Midbrain (tissue), 1 donor: Measurements from ENCODE around the gene CANT1.
A peak's percentile ranks its signal among the peaks of the same experiment; 100 is the strongest.

Experiments used
- DNase-seq: peaks from one replicate; lab custom pipeline; 2025; lab: John Stamatoyannopoulos, UW

Gene CANT1

DNA sequence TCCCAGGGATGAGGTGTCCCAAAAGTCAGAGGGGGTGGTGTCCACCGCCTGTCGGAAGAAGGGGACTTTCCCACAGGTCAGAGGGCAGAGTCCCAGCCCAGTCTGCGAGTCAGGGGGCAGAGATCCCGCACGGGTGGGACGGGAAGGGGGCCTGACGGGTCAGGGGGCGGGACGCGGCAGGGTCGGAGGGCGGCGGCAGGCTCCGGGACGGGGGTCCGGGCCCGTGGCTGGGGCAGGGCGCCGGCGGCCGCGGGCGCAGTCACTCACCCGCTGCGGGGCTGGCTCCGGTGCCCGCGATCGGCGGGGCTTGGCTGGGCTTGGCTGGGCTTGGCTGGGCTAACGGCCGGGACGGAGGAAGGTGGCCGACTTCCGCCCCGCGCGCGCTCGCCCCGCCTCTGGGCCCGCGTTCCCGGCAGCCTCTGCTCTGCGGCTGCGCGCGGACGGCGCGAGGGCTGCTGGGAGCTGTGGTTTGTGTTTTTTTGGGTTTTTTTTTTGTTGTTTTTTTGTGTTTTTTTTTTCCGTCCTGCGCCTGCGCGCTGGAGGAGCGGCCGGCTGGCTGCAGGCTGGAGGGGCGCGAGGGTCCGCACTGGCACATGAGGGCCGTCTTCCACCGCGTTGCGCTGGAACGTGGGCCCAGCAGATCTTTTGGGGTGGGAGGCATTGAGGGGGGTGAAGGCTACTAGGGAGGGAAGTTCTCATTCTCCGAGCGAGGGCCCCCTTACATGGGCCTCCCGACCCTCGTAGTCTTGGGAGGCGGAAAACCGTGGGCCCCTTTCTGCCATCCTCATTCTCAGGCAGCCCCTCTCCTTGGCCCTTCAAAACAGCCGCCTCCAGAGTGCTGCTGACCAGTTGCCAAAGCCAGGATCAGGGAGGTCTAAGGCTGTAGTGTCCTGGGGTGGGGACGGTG, at the start of gene CANT1:
Gene CANT1, minus strand, starts transcription at position 368 of the 907 bp plus-strand sequence. CDS start 12,142 bp downstream, outside the sequence.
- peak; percentile 75 for DNase-seq

DNA sequence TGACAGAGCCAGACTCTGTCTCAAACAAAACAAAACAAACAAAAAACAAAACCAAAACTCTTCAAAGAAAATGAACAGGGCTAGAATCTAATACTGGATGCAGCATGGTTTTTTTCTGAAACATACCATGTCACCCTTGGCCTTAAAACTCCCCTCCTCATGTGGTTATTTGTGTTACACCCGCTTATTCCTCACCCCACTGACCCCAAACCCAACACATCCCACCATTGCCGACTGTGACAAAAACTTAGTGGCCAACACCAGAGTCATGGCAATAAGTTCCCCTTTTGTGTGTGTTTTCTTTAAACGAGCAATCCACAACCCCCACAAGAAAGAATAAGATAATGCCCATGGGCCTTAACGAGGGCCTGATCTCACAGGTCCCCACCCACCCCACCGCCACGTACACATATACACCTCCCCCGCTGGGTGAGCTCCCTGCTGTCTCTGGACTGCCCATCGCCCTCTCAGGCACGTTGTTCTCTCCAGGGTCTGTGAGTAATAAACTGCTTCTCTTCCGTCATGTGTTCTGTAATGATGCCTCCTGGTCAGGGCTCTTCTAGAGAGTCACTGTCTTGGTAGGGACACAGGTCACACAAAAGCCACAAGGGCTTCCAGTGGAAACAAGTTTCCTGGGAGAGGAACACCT, 48.3 kb upstream of the CANT1 start:
- no peak for DNase-seq

DNA sequence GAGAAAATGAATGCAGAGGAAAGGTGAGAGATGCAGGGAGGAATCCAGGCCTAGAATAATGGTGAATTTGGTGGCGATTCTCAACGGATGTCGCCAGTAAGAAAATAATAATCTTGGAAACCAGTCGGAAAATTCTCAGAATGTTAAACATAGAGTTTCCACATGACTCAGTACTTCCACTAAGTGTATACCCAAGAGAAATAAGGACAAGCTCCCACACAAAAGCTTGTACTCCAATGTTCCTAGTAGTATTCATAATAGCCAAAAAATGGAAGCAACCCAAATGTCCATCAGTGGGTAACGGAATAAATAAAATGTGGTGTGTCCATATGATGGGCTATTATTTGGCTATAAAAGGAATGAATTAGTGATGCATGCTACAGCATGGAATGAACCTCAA, 45.6 kb upstream of the CANT1 start:
- no peak for DNase-seq

DNA sequence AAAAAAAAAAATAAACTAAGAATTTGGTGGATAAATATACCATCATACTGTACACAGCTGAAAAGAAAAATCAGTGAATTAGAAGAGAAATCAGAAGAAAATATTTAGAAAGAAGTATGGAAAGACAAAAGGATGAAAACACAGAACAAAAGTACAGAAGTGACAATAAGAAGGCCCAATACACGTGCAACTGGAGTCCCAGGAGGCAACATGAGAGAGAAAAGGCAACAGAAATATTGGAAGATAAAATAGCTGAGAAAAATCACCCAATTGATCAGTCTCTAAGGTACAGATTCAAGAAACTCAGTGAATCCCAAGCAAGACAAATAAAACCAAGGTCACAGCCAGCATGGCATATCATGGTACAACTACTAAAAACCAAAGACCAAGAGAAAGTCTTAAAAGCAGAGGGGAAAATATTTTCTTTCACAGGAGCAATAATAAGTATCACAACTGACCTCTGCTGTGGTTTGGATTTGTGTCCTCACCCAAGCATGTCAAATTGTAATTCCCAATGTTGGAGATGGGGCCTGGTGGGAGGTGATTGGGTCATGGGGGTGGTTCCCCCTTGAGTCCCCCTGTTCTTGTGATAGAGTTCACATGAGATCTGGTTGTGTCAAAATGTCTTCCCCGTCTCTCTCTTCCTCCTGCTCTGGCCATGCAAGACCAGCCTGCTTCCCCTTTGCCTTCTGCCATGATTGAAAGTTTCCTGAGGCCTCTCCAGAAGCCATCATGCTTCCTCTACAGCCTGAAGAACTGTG, 44.8 kb upstream of the CANT1 start:
- no peak for DNase-seq

DNA sequence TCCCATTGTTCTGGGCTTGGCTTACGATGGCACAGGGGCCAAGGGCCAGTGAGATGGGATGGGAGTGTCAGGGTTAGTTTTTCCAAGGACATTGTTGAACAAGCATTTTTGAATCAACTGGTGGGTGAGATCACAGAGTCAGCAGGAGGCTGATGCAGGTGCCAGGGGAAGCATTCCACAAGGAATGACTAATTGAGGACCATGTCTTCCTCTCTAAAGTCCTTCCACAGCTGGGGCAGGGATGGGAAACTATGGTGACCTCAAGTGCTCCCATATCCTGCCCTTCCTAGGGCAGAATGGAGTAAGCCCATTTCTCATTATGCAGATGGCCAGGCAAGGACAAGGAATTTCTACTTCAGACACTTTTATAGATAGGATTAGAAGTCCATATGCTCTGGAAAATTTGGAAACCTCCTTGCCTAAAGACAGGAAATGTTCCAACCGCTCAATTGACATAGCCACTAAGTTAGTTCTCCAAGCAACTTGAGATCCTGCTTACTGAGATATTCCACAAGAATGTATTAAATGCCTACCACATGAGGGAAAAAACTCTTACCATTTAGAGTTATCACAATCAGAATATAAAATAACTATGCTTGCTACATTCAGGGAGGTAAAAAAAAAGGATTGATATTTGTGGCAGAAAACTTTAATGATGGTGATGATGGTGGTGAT, 43.8 kb upstream of the CANT1 start:
- DNase-seq = no peak

DNA sequence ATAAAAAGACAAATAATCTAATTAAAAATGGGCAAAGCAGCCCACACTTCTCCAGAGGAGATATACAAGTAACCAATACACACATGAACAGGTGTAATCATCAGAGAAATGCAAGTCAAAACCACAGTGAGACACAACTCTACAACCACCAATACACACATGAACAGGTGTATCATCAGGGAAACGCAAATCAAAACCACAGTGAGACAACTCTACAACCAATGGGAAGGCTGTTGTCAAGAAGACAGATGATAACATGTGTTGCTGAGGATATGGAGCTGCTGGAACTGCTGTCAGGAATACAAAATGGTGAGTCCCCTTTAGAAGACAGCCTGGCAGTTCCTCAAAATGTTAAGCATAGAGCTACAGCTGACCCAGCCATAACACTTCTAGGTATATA, 42.6 kb upstream of the CANT1 start:
- no peak for DNase-seq

DNA sequence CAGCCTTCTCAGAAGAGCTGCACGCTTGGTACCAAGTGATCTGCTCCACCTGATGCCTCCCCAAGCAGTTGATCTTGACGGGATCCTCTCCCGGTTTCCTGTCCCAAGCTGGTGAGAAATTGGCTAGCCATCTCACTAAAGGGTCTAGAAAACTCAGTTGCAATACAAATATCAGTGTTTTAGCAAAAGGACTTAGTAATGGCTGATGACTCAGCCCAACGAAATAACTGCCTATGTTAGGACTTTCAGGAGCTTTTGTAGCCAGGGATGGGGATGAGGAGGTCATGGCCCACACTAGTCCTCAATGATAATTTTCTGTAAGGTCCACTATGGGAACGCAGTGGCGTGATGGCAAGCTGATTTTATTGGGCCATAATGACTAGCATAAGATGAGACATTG, 41.7 kb upstream of the CANT1 start:
- DNase-seq = no peak

DNA sequence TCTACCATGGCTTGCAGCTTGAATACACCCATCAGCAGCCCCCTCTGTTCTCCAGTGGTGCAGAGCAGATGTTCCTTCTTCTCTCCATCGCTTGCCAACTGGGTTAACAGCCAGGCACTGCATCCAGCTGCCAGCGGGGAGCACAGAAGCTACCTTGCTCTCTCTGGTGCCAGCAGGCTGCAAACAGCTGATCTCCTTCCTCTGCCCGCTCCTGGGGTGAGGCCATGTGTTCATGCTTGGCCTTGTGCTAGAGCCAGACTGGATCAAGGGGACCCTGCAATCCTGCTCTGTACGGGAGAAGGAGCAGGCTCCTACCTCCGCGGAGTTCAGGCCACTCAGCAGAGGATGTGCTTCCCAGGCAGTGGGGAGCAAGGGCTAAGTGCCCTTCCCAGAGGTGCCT, 41.0 kb upstream of the CANT1 start:
- no peak for DNase-seq

DNA sequence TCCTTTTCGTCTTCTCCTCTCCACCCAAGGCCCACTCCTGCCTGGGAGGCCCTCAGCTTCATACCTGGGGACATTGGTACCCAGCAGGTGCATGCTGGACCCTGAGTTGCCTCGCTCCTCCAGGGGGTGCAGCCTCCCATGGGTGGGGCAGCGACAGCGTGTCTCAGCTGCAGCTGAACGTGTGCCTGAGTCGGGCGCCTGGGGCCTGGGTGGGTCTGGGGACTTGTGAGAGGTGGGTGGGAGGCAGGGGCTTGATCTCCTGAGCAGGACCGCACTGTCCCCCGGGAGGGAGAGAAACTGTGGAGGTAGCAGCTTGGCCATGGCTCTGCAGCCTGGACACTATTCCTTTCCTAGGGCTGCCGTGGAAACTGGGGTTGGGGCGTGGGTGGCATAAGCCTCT, 40.3 kb upstream of the CANT1 start:
- no peak for DNase-seq

DNA sequence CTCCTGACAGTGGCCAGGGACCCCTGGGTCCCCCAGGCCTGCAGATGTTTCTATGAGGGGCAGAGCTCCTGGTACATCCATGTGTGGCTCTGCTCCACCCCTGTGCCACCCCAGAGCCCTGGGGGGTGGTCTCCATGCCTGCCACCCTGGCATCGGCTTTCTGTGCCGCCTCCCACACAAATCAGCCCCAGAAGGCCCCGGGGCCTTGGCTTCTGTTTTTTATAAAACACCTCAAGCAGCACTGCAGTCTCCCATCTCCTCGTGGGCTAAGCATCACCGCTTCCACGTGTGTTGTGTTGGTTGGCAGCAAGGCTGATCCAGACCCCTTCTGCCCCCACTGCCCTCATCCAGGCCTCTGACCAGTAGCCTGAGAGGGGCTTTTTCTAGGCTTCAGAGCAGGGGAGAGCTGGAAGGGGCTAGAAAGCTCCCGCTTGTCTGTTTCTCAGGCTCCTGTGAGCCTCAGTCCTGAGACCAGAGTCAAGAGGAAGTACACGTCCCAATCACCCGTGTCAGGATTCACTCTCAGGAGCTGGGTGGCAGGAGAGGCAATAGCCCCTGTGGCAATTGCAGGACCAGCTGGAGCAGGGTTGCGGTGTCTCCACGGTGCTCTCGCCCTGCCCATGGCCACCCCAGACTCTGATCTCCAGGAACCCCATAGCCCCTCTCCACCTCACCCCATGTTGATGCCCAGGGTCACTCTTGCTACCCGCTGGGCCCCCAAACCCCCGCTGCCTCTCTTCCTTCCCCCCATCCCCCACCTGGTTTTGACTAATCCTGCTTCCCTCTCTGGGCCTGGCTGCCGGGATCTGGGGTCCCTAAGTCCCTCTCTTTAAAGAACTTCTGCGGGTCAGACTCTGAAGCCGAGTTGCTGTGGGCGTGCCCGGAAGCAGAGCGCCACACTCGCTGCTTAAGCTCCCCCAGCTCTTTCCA, 39.5 kb upstream of the CANT1 start:
- DNase-seq = no peak

DNA sequence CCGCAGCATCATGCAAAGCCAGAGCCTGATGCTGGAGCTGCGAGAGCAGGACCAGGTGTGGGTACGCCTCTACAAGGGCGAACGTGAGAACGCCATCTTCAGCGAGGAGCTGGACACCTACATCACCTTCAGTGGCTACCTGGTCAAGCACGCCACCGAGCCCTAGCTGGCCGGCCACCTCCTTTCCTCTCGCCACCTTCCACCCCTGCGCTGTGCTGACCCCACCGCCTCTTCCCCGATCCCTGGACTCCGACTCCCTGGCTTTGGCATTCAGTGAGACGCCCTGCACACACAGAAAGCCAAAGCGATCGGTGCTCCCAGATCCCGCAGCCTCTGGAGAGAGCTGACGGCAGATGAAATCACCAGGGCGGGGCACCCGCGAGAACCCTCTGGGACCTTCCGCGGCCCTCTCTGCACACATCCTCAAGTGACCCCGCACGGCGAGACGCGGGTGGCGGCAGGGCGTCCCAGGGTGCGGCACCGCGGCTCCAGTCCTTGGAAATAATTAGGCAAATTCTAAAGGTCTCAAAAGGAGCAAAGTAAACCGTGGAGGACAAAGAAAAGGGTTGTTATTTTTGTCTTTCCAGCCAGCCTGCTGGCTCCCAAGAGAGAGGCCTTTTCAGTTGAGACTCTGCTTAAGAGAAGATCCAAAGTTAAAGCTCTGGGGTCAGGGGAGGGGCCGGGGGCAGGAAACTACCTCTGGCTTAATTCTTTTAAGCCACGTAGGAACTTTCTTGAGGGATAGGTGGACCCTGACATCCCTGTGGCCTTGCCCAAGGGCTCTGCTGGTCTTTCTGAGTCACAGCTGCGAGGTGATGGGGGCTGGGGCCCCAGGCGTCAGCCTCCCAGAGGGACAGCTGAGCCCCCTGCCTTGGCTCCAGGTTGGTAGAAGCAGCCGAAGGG, 38.6 kb upstream of the CANT1 start:
- DNase-seq = no peak

DNA sequence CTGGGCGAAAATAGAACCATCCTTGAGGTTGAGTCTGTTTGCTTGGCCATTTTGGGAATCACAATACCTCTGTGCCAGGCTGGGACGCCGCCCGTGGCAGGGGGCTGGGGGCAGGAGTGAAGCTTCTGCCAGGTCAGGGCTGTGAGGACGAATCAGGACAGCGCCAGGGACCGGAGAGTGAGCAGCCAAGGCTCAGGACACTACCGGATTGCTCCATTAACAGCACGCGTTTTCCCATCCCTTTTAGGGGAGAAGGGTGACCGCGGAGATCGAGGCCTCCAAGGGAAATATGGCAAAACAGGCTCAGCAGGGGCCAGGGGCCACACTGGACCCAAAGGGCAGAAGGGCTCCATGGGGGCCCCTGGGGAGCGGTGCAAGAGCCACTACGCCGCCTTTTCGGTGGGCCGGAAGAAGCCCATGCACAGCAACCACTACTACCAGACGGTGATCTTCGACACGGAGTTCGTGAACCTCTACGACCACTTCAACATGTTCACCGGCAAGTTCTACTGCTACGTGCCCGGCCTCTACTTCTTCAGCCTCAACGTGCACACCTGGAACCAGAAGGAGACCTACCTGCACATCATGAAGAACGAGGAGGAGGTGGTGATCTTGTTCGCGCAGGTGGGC, 37.8 kb upstream of the CANT1 start:
- no peak for DNase-seq

DNA sequence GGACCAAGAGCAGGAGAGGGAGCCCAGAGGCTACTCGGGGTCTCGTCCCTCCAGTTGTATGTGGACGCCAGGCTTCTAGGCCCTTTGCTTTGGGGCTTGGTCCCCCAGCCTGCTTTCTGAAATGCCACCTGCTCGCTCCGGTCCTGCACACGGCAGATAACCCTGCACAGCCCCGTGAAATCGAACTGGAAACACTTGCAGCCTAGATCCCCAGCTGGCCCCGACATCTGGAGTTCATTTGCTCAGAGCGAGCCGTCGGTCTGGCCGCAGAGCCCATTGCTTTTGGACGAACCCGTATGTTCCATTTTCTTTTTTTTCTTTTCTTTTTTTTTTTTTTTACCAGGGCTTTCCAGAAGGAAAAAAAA, 37.3 kb upstream of the CANT1 start:
- DNase-seq = no peak

DNA sequence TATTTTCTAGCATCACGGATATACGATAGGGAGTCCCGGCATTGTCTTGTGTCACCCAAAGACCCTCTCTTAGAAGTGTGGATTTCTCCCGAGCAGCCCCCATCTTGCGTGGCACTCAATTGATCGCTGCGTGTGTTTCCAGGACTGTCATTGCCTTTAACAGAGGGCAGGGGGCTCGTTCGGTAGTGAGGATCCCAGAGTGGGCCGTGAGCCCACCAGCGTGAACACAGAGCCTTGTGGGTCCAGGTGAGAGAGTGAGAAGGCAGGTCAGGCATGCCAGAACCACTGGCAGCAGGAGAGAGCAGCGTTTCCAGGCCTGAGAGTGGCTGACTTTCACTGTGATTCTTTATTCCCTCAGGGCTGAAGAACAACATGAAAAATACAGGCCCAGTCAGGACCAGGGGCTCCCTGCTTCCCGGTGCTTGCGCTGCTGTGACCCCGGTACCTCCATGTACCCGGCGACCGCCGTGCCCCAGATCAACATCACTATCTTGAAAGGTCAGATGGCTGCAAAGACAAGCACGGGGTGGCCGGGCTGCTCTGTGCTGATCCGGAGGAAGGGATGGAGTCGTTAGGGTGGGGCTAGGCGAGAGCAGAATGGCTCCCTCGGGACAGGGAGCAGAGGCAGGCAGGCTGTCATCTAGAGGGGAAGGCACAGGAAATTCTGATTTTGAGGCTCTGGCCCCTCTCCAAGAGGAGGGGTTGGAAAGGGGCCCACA, 36.8 kb upstream of the CANT1 start:
- no peak for DNase-seq

DNA sequence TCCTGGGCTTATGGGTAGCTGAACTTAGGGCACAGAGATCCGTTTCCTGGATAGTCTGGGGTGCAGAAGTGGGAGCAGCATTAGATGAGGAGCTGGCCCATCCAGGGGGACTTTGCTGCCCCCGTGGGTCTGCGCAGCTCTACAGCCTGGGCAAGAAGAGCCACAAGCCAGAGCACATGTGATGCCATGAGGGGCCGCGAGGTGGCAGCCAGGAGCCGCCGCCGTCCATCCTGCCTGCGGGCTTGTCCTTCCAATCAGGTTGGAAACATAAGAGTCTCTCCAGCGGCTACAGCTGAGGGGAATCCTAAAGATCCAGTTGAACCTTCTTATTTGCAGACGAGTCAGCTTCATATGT, 36.3 kb upstream of the CANT1 start:
- peak; percentile 79 for DNase-seq

DNA sequence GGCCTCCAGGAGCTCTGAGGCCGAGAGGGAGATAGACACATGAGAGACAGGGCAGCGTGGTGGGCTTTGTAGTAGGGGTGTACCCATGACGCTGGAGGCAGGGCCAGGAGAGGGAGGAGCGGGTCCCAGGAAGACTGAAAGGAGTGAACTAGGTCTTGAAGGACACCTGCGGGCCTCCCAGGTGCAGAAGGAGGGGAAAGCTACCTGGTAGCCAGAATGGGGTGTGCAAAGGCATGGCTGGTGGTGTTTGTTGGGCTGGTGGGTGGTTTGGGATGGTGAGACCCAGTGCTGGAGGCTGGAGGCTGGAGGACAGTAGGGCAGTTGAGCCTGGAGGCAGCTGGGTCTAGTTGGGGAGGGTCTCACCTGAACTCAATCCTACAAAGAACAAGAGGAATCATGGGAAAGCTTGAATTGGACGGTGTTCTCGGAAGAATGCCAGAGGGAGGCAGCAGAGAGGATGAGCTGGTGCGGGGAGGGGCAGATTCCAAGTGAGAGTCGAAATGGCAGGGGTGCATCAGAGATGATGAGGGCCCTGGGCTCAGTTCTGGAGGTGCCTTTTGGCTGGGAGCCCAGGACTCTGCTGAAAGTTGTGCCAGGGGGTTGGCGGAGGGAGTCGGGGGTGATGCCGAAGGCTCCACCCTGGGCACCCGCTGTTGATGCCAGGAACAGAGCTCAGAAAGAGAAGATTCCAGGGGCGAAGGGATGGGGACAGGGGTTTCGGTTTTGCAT, 35.6 kb upstream of the CANT1 start:
- no peak for DNase-seq

DNA sequence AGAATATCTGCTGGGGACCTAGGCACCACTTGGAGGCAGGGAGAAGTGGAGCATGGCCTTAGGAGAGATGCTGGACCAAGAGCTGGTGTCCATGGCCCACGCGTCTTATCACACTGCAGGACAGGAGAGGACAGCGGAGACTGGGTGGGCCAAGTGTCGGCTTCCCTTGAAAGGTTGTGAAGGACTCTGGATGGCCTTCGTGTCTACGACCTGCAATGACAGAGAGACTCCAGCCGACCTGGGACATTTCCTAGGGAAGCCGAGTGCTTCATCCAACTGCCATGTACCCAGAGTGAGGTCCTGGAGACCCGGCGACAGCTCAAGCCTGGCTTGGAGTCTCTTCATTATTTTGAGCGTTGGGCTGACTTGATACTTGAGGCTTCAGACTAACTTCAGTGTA, 34.9 kb upstream of the CANT1 start:
- DNase-seq = no peak

DNA sequence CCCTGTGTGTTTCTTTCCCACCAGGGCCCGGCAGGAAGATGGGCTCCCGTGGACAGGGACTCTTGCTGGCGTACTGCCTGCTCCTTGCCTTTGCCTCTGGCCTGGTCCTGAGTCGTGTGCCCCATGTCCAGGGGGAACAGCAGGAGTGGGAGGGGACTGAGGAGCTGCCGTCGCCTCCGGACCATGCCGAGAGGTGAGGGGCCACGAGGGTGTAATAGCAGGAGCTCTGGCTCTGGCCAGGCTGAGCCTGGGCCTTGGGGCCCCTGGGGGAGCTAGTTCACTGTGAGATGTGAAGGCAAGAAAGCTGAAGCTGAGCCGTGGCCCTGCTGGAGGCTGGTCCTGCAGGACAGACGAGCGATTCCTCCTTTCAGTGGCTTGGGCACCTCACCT, 34.4 kb upstream of the CANT1 start:
- no peak for DNase-seq
